ENCODE results near the gene EDARADD.
"Not testable (repeated sequence)": the region's sequence is repeated elsewhere in the genome, so short reads cannot be mapped to it uniquely, and the experiment has no call there.

The EDARADD gene

DNA sequence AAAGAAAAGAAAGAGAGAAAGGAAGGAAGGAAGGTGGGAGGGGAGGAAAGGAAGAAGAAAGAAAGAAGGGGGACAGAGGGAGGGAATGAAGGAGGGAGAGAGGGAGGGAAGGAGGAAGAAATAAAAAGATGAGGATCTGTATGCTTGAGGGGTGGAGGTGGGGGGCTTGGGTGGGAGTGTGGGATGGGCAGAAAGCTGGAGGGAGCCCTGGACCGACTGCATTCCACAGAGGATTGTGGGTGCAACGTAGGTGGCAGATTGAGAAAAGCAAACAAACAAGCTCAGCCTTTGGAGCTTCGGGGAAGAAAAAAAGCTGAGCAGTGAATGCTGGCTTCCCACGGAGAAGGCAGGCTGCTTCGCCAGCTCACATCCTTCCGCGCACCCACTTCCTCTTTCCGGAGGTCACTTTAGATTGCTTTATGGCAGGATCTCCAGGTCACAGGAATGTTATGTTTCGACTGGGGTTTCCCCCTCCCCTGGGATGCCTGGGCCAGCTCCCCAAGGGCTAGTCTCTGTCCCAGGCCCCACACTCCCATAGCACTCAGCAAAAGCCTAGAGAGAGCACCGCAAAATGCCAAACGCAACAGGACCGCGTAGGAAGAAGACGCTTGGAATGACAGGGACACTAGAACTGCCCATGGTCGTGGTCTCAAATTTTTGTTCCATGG is 109.0 kb downstream of the EDARADD start:
- H3K27ac ChIP-seq (ENCODE audit: low read depth, low read length, poor library complexity, severe bottlenecking), result no peak overlapping the region
- H3K4me1 ChIP-seq (ENCODE audit: insufficient read depth, low read length, severe bottlenecking), result no peaks in the 10 kb centered on the region
- H3K9ac ChIP-seq (ENCODE audit: low read length), result no peak overlapping the region
- no peaks in the 10 kb centered on the region for H4K20me1 ChIP-seq (ENCODE audit: insufficient read depth, low read length)
- H3K4me3 ChIP-seq (ENCODE audit: low read depth, low read length, poor library complexity, severe bottlenecking), result no peak overlapping the region
- no peak overlapping the region for H2AFZ ChIP-seq (ENCODE audit: low read length)
- no peaks in the 10 kb centered on the region for H3F3A ChIP-seq (ENCODE audit: insufficient read depth, low read length)
- H3K9me3 ChIP-seq (ENCODE audit: low read length), result no peaks in the 10 kb centered on the region
- H3K9me2 ChIP-seq (ENCODE audit: low read depth, low read length), result no peaks in the 10 kb centered on the region
- H3K36me3 ChIP-seq (ENCODE audit: insufficient read depth, low read length), result no peaks in the 10 kb centered on the region
- TF ChIP-seq EZH2 (IDR thresholded peaks at IDR 0.05; ENCODE audit: borderline replicate concordance, low read length), result no peak
- TF ChIP-seq, protein P1, sequence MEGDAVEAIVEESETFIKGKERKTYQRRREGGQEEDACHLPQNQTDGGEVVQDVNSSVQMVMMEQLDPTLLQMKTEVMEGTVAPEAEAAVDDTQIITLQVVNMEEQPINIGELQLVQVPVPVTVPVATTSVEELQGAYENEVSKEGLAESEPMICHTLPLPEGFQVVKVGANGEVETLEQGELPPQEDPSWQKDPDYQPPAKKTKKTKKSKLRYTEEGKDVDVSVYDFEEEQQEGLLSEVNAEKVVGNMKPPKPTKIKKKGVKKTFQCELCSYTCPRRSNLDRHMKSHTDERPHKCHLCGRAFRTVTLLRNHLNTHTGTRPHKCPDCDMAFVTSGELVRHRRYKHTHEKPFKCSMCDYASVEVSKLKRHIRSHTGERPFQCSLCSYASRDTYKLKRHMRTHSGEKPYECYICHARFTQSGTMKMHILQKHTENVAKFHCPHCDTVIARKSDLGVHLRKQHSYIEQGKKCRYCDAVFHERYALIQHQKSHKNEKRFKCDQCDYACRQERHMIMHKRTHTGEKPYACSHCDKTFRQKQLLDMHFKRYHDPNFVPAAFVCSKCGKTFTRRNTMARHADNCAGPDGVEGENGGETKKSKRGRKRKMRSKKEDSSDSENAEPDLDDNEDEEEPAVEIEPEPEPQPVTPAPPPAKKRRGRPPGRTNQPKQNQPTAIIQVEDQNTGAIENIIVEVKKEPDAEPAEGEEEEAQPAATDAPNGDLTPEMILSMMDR (IDR thresholded peaks at IDR 0.05; ENCODE audit: low read length), result no peak
- no peaks in the 10 kb centered on the region for H3K27me3 ChIP-seq (ENCODE audit: insufficient read depth, low read length)
- no peak overlapping the region for H3K4me2 ChIP-seq (ENCODE audit: low read length)
- no peaks in the 10 kb centered on the region for H3K79me2 ChIP-seq (ENCODE audit: insufficient read depth, low read length)

DNA sequence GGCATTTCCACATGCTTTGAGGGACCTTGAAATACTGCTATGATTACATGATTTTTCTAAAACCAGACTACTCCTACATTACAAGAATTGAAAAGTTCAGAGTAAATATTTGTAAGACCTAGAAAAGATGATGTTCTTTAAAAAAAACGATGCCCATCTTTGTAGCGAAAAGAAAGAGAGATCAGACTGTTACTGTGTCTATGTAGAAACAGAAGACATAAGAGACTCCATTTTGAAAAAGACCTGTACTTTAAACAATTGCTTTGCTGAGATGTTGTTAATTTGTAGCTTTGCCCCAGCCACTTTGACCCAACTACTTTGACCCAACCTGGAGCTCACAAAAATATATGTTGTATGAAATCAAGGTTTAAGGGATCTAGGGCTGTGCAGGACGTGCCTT is 110.3 kb downstream of the EDARADD start:
- not testable (repeated sequence) for H3K36me3 ChIP-seq (ENCODE audit: insufficient read depth, low read length); H3K27ac ChIP-seq (ENCODE audit: low read depth, low read length, poor library complexity, severe bottlenecking); H3K79me2 ChIP-seq (ENCODE audit: insufficient read depth, low read length); H3F3A ChIP-seq (ENCODE audit: insufficient read depth, low read length); H3K27me3 ChIP-seq (ENCODE audit: insufficient read depth, low read length); H3K9me3 ChIP-seq (ENCODE audit: low read length); H3K4me1 ChIP-seq (ENCODE audit: insufficient read depth, low read length, severe bottlenecking); H3K9ac ChIP-seq (ENCODE audit: low read length); H4K20me1 ChIP-seq (ENCODE audit: insufficient read depth, low read length); H2AFZ ChIP-seq (ENCODE audit: low read length); H3K4me3 ChIP-seq (ENCODE audit: low read depth, low read length, poor library complexity, severe bottlenecking); H3K9me2 ChIP-seq (ENCODE audit: low read depth, low read length); H3K4me2 ChIP-seq (ENCODE audit: low read length)

DNA sequence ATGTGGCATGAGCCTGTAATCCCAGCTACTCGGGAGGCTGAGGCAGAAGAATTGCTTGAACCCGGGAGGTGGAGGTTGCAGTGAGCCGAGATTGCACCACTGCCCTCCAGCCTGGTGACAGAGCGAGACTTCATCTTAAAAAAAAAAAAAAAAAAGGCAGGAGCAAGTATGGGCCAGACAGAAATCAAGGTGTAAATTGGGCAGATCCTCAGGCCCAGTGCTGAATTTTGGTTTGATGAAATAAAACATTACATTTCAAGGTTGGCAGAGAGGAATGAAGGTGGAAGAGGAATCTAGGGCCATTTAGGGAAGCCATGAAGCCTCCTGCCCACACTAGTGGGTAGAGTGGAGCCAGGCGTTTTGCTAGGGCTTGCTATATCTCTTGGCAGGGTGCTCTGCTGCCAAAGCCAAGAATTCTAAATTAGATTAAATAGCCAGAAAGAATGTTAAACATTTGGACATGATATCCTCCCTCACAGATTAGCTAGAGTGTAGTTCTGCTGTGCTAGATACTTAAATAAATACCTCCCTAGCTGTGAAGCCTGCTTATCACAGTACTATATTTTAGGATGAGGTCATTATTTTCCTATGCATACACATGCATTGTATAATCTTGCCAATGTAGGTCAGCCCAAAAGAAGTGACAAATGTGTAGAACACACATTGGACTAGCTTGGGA is 113.1 kb downstream of the EDARADD start:
- Histone ChIP-seq H3K36me3 (ENCODE audit: insufficient read depth, low read length) (no peaks in the 10 kb centered on the region), H3K27me3 (ENCODE audit: insufficient read depth, low read length) (no peaks in the 10 kb centered on the region), H2AFZ (ENCODE audit: low read length) (no peak overlapping the region), H3K9ac (ENCODE audit: low read length) (no peak overlapping the region), H3K4me1 (ENCODE audit: insufficient read depth, low read length, severe bottlenecking) (no peaks in the 10 kb centered on the region), H3K79me2 (ENCODE audit: insufficient read depth, low read length) (no peaks in the 10 kb centered on the region), H3K9me3 (ENCODE audit: low read length) (no peaks in the 10 kb centered on the region), H4K20me1 (ENCODE audit: insufficient read depth, low read length) (no peaks in the 10 kb centered on the region), H3K4me2 (ENCODE audit: low read length) (no peak overlapping the region), H3K27ac (ENCODE audit: low read depth, low read length, poor library complexity, severe bottlenecking) (no peak overlapping the region), H3K9me2 (ENCODE audit: low read depth, low read length) (no peaks in the 10 kb centered on the region), H3F3A (ENCODE audit: insufficient read depth, low read length) (no peaks in the 10 kb centered on the region), H3K4me3 (ENCODE audit: low read depth, low read length, poor library complexity, severe bottlenecking) (no peak overlapping the region)
- no peak for TF ChIP-seq EZH2 (IDR thresholded peaks at IDR 0.05; ENCODE audit: borderline replicate concordance, low read length)
- TF ChIP-seq, protein P1 (IDR thresholded peaks at IDR 0.05; ENCODE audit: low read length), result no peak

DNA sequence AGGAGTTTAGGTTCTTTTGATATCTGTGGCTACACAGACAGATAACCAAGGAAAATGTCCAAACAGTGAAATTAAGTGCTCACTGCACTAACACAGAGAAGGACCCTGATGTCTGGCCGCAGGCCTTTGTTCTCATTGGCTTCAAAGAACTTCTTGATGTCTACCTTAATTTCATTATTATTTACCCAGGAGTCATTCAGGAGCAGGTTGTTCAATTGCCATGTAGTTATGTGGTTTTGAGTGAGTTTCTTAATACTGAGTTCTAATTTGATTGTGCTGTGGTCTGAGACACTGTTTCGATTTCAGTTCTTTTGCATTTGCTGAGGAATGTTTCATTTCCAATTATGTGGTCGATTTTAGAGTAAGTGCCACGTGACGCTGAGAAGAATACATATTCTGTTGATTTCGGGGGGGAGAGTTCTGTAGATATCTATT is 114.5 kb downstream of the EDARADD start:
- Histone ChIP-seq H3K4me2 (ENCODE audit: low read length) (no peak overlapping the region), H4K20me1 (ENCODE audit: insufficient read depth, low read length) (no peaks in the 10 kb centered on the region)

More for the DNA sequence above, 114.5 kb downstream of the EDARADD start:
- H3K27me3 ChIP-seq (ENCODE audit: insufficient read depth, low read length), result no peaks in the 10 kb centered on the region
- no peaks in the 10 kb centered on the region for H3K4me1 ChIP-seq (ENCODE audit: insufficient read depth, low read length, severe bottlenecking)
- H3K79me2 ChIP-seq (ENCODE audit: insufficient read depth, low read length), result no peaks in the 10 kb centered on the region
- H3F3A ChIP-seq (ENCODE audit: insufficient read depth, low read length), result no peaks in the 10 kb centered on the region
- H3K9me2 ChIP-seq (ENCODE audit: low read depth, low read length), result no peaks in the 10 kb centered on the region
- H3K9ac ChIP-seq (ENCODE audit: low read length), result no peak overlapping the region
- H3K27ac ChIP-seq (ENCODE audit: low read depth, low read length, poor library complexity, severe bottlenecking), result no peak overlapping the region
- no peak for TF ChIP-seq EZH2 (IDR thresholded peaks at IDR 0.05; ENCODE audit: borderline replicate concordance, low read length)
- TF ChIP-seq, protein P1 (IDR thresholded peaks at IDR 0.05; ENCODE audit: low read length), result no peak
- no peak overlapping the region for H3K4me3 ChIP-seq (ENCODE audit: low read depth, low read length, poor library complexity, severe bottlenecking)
- H2AFZ ChIP-seq (ENCODE audit: low read length), result no peak overlapping the region
- no peaks in the 10 kb centered on the region for H3K9me3 ChIP-seq (ENCODE audit: low read length)
- no peaks in the 10 kb centered on the region for H3K36me3 ChIP-seq (ENCODE audit: insufficient read depth, low read length)

Data from OCI-LY1 (cell line).